Stimulated activated naive CD4-positive, alpha-beta T cell (primary cell): ENCODE measurements around the gene LYSMD3.

Experiments used
- DNase-seq, 6 experiments: peaks; one replicate each; lab custom pipeline; 2025; lab: John Stamatoyannopoulos, UW

The LYSMD3 gene

GRCh38 chr5:90480699-90481098 is 48.7 kb downstream of the LYSMD3 start:
- DNase-seq: no peak

- DNase-seq: no peak
Observed at GRCh38 chr5:90479611-90480385, 49.6 kb downstream of the LYSMD3 start.

GRCh38 chr5:90477621-90478215 is 51.7 kb downstream of the LYSMD3 start:
- DNase-seq: no peak

- no peak for DNase-seq
Observed at GRCh38 chr5:90477073-90477472, 52.3 kb downstream of the LYSMD3 start.

GRCh38 chr5:90476391-90476790 is 53.0 kb downstream of the LYSMD3 start:
- DNase-seq: no peak

GRCh38 chr5:90475436-90475980 is 53.9 kb downstream of the LYSMD3 start:
- no peak for DNase-seq

GRCh38 chr5:90474235-90475107 is 54.9 kb downstream of the LYSMD3 start, which contains the start of the genes MBLAC2 and POLR3G:
TSS of gene MBLAC2 (minus strand) at chr5:90474771. CDS start at chr5:90474292, 479 bp downstream.
TSS of gene POLR3G (plus strand) at chr5:90474864. CDS start at chr5:90485568, 10,704 bp downstream.
- peak; percentile 87 to 93 (median 89) for DNase-seq

- DNase-seq: peak in 5 of 6 experiments; percentile 15 to 36 (median 30)
Observed at GRCh38 chr5:90473396-90474234, 55.8 kb downstream of the LYSMD3 start.

- DNase-seq: no peak
Observed at GRCh38 chr5:90472783-90473395, 56.5 kb downstream of the LYSMD3 start.
